ENCODE results near the gene KCNAB1.

KCNAB1 gene

DNA sequence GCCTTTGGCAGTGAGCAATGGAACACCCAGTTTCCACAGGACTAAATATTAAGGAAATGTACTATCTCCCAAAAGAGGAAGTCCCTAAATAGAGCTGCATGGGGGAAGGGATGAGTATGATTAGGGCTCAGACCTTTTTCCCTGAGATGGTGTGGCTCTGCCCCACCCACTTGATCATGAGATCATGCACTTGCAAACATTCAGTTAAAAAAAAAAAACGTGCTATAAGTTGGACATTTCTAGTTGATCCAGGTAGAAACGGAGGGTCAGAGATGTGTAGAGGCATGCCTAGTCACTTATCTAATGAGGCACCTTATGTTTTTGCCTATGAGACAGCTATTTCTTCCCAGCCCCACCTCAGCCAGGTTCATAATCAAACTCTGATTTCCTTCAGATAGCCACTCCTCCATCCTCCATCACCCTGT is 459.1 kb downstream of the KCNAB1 start:
- Histone ChIP-seq H3K9me3 (ENCODE audit: control insufficient read depth, low read length) (no peaks in the 10 kb centered on the region), H3K4me1 (ENCODE audit: control insufficient read depth, insufficient read depth, low read length) (no peaks in the 10 kb centered on the region), H3K36me3 (ENCODE audit: control insufficient read depth, insufficient read depth, low read length) (no peaks in the 10 kb centered on the region), H3K4me3 (ENCODE audit: insufficient read depth, low read depth, low read length) (no peak overlapping the region), H3K27ac (ENCODE audit: insufficient read depth, low read depth, low read length, poor library complexity, severe bottlenecking) (no peak overlapping the region), H3K27me3 (ENCODE audit: control insufficient read depth, insufficient read depth, low read length, poor library complexity, severe bottlenecking) (no peaks in the 10 kb centered on the region)
- 81 to 83% methylated on average over 2 of the region's 2 CpGs for WGBS, 2 experiments

DNA sequence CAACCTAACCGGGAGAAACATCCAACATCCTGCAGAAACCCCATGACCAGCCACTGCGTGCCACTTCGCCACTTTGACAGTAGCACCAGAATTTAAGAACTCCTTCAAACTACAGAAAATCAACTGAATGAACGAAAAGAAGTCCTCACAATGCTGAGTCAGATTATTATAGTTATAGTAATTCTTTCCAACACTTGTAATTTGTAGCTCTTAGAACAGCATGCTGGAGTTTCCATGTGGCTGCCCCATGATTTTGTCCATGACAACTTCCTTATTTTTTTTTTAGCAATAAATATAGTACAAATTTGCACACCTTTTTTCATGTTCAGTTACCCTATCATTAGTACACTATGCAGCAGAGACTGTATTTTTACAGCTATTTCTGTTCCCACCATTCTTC is 460.7 kb downstream of the KCNAB1 start:
- Histone ChIP-seq H3K9me3 (ENCODE audit: control insufficient read depth, low read length) (no peaks in the 10 kb centered on the region), H3K27me3 (ENCODE audit: control insufficient read depth, insufficient read depth, low read length, poor library complexity, severe bottlenecking) (no peaks in the 10 kb centered on the region), H3K36me3 (ENCODE audit: control insufficient read depth, insufficient read depth, low read length) (no peaks in the 10 kb centered on the region), H3K4me1 (ENCODE audit: control insufficient read depth, insufficient read depth, low read length) (no peaks in the 10 kb centered on the region), H3K4me3 (ENCODE audit: insufficient read depth, low read depth, low read length) (no peak overlapping the region), H3K27ac (ENCODE audit: insufficient read depth, low read depth, low read length, poor library complexity, severe bottlenecking) (no peak overlapping the region)
- 89 to 90% methylated on average over 4 of the region's 4 CpGs for WGBS, 2 experiments

DNA sequence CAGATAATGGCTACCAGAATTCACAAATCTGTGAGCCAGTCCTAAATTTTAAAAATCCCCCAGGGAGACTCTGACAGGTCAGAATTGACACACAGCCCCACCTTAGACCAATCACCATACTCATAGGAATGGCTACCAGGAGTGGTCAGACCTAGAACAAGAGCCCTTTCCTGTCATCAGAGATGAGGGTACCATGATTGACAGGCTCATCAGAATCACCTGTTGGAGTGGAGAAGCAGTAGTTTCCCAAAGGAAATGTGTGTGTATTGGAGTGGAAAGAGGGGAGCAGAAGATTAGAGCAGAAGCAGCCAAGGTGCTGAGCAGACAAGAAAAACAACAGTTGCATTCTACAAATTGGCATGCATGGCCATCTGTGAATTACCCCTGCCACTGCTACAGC is 461.6 kb downstream of the KCNAB1 start:
- H3K4me3 ChIP-seq (ENCODE audit: insufficient read depth, low read depth, low read length), result no peak overlapping the region
- H3K27ac ChIP-seq (ENCODE audit: insufficient read depth, low read depth, low read length, poor library complexity, severe bottlenecking), result no peak overlapping the region
- no peaks in the 10 kb centered on the region for H3K4me1 ChIP-seq (ENCODE audit: control insufficient read depth, insufficient read depth, low read length)
- no peaks in the 10 kb centered on the region for H3K36me3 ChIP-seq (ENCODE audit: control insufficient read depth, insufficient read depth, low read length)
- no peaks in the 10 kb centered on the region for H3K27me3 ChIP-seq (ENCODE audit: control insufficient read depth, insufficient read depth, low read length, poor library complexity, severe bottlenecking)
- no peaks in the 10 kb centered on the region for H3K9me3 ChIP-seq (ENCODE audit: control insufficient read depth, low read length)

DNA sequence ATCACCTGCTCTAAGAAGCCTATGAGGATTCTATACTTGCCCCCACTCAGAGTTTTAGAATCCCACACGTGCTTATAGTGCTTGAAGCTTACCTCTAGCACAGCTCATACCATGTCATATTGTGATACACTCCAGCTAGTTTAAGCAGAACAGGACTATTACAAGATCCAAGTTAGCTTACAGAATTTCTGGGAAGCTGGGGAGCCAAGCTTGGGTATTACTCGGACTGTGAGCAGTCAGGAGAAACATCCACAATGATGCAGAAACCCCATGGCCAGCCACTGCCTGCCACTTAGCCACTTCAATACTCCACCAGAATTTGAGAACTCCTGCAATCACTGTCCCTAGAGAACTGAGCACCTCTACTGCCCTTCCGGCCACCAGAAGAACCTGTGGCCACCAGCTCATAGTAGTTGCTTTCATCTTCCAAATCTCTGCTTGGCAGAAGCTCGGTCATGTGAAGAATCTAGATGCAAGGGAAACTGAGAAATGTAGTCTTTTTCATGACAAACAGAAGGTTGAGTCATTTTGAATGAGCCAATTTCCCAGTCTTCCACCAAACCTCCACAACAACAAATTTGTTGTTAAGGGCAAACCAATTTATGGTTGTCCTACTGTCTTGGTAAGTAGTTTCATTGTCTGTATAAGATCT is 462.3 kb downstream of the KCNAB1 start:
- WGBS, 2 experiments, result 87 to 91% methylated on average over 4 of the region's 4 CpGs
- Histone ChIP-seq H3K4me1 (ENCODE audit: control insufficient read depth, insufficient read depth, low read length) (no peaks in the 10 kb centered on the region), H3K4me3 (ENCODE audit: insufficient read depth, low read depth, low read length) (no peak overlapping the region), H3K36me3 (ENCODE audit: control insufficient read depth, insufficient read depth, low read length) (no peaks in the 10 kb centered on the region), H3K9me3 (ENCODE audit: control insufficient read depth, low read length) (no peaks in the 10 kb centered on the region), H3K27me3 (ENCODE audit: control insufficient read depth, insufficient read depth, low read length, poor library complexity, severe bottlenecking) (no peaks in the 10 kb centered on the region), H3K27ac (ENCODE audit: insufficient read depth, low read depth, low read length, poor library complexity, severe bottlenecking) (no peak overlapping the region)

DNA sequence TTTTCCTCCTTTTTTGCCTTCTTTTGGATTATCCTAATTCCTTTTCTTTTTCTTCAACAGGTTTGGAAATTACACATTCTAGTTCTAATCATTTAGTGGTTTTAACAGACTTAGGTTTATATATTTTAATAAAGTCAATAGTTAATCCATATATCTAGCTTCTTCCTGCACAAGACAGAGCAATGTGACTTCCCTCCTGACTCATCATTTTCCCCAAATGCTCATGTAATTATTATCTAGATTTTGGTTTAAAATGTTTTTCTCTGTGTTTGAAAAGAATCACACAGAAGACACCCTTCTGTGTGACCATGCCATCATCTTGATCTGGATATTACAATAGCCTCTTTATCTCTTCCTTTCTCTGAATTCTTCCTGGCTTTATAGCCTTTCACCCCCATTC is 463.1 kb downstream of the KCNAB1 start:
- no peaks in the 10 kb centered on the region for H3K36me3 ChIP-seq (ENCODE audit: control insufficient read depth, insufficient read depth, low read length)
- H3K27ac ChIP-seq (ENCODE audit: insufficient read depth, low read depth, low read length, poor library complexity, severe bottlenecking), result no peak overlapping the region
- H3K27me3 ChIP-seq (ENCODE audit: control insufficient read depth, insufficient read depth, low read length, poor library complexity, severe bottlenecking), result no peaks in the 10 kb centered on the region
- H3K4me3 ChIP-seq (ENCODE audit: insufficient read depth, low read depth, low read length), result no peak overlapping the region
- no peaks in the 10 kb centered on the region for H3K4me1 ChIP-seq (ENCODE audit: control insufficient read depth, insufficient read depth, low read length)
- no peaks in the 10 kb centered on the region for H3K9me3 ChIP-seq (ENCODE audit: control insufficient read depth, low read length)

DNA sequence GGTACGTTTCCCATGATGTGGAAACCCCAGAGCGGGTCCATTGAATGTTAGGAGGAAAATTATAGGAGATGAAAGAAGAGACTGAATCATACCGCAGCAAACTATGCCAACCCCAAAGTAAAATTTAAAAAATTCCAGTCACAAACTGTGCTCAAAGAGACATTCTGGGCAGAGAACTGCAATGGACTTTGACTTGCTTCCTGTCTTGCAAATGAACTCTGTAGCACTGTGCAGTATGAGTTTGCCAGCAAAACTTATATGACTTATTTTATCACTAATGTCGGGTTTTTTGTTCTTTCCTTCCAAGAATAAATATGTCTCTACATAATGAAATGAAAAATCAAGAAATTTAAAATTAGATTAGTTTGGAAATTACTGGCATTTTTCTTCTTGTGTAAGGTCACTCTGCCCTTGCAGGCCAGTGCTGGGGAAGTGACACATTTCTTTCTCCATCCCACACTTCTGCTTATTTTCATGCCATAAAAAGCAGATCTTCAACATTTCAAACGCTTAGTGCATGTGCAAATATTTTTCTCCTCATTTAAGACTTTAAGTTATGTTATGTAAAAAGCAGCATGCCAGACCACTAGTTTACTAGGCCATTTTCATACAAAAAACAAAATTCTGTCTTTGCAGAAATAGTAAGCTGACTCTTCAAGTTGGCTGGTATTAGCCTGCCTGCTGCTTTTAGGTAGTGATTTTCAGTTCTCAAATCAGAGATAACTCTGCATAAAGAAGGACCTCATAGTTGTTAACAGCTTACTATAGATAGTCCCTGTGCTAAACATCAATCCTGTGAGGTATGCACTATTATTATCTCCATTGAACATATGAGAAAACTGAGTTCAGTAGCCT is 466.8 kb downstream of the KCNAB1 start:
- H3K4me3 ChIP-seq (ENCODE audit: insufficient read depth, low read depth, low read length), result no peak overlapping the region
- no peaks in the 10 kb centered on the region for H3K9me3 ChIP-seq (ENCODE audit: control insufficient read depth, low read length)
- H3K4me1 ChIP-seq (ENCODE audit: control insufficient read depth, insufficient read depth, low read length), result no peaks in the 10 kb centered on the region
- no peaks in the 10 kb centered on the region for H3K27me3 ChIP-seq (ENCODE audit: control insufficient read depth, insufficient read depth, low read length, poor library complexity, severe bottlenecking)
- H3K27ac ChIP-seq (ENCODE audit: insufficient read depth, low read depth, low read length, poor library complexity, severe bottlenecking), result no peak overlapping the region
- H3K36me3 ChIP-seq (ENCODE audit: control insufficient read depth, insufficient read depth, low read length), result no peaks in the 10 kb centered on the region
- 94 to 98% methylated on average over 3 to 4 of the region's 5 CpGs for WGBS, 2 experiments

DNA sequence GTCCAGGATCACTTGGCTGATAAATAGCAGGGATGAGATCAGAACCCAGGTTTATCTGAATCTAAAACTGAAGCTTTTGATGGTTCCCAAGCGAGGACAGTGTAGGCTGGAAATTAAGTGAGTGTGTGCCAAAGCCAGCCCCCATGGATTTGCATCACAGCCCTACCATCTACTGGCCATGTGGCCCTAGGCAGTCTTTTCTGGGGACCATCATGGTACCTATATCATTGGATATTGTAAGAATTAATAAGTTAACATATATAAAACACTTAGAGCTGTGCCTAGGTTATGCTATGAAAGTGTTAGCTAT is 467.3 kb downstream of the KCNAB1 start:
- WGBS, 2 experiments, result 0% methylated on average over 1 of the region's 1 CpG
- H3K9me3 ChIP-seq (ENCODE audit: control insufficient read depth, low read length), result no peaks in the 10 kb centered on the region
- no peaks in the 10 kb centered on the region for H3K36me3 ChIP-seq (ENCODE audit: control insufficient read depth, insufficient read depth, low read length)
- H3K4me1 ChIP-seq (ENCODE audit: control insufficient read depth, insufficient read depth, low read length), result no peaks in the 10 kb centered on the region
- H3K27me3 ChIP-seq (ENCODE audit: control insufficient read depth, insufficient read depth, low read length, poor library complexity, severe bottlenecking), result no peaks in the 10 kb centered on the region
- H3K27ac ChIP-seq (ENCODE audit: insufficient read depth, low read depth, low read length, poor library complexity, severe bottlenecking), result no peak overlapping the region
- no peak overlapping the region for H3K4me3 ChIP-seq (ENCODE audit: insufficient read depth, low read depth, low read length)

Data from ectodermal cell (in vitro differentiated cells).